ENCODE measurements around the gene ZCCHC3.
A peak's percentile ranks its signal among the peaks of the same experiment; 100 is the strongest.

Gene ZCCHC3

GRCh38 chr20:341682-342081, 44.3 kb downstream of the ZCCHC3 start:
- peak; percentile 73 for FAIRE-seq
- DNase-seq (ENCODE audit: low spot score) = peak; percentile 91

- FAIRE-seq (no peak), DNase-seq (ENCODE audit: low spot score) (no peak)
These were observed 45.7 kb downstream of the ZCCHC3 start for GRCh38 chr20:343107-343506.

GRCh38 chr20:346033-346639, 48.8 kb downstream of the ZCCHC3 start:
- no peak for FAIRE-seq
- no peak for DNase-seq (ENCODE audit: low spot score)

- DNase-seq (ENCODE audit: low spot score) = peak; percentile 38
- FAIRE-seq = no peak
These were observed 49.4 kb downstream of the ZCCHC3 start, which contains the start of gene NRSN2 for GRCh38 chr20:346640-347316. Gene NRSN2 (plus strand): TSS chr20:347111. CDS start chr20:349644, 2,533 bp downstream.

- no peak for FAIRE-seq
- DNase-seq (ENCODE audit: low spot score) = no peak
These were observed 49.9 kb downstream of the ZCCHC3 start for GRCh38 chr20:347317-347639.

- peak; percentile 79 for DNase-seq (ENCODE audit: low spot score)
- FAIRE-seq = no peak
These were observed 50.5 kb downstream of the ZCCHC3 start for GRCh38 chr20:347640-348484.

- FAIRE-seq = no peak
- DNase-seq (ENCODE audit: low spot score) = no peak
These were observed 51.8 kb downstream of the ZCCHC3 start for GRCh38 chr20:348972-349841.
